NCI-H2107 treated with DMSO at 0.1 percent for 48 hours (cell line): Measurements from ENCODE around the gene LAMC1.
"Not testable (repeated sequence)": the region's sequence is repeated elsewhere in the genome, so short reads cannot be mapped to it uniquely, and the experiment has no call there.

Source experiments
- DNase-seq: peaks from one replicate; lab custom pipeline; 2025; ENCODE audit not compliant: unreplicated experiment; lab: John Stamatoyannopoulos, UW

The LAMC1 gene

GRCh38 chr1:183040547-183040971 is 17.3 kb downstream of the LAMC1 start:
- peak; percentile 51 for DNase-seq

- no peak for DNase-seq
Observed at GRCh38 chr1:183043254-183043653, 20.0 kb downstream of the LAMC1 start.

DNA sequence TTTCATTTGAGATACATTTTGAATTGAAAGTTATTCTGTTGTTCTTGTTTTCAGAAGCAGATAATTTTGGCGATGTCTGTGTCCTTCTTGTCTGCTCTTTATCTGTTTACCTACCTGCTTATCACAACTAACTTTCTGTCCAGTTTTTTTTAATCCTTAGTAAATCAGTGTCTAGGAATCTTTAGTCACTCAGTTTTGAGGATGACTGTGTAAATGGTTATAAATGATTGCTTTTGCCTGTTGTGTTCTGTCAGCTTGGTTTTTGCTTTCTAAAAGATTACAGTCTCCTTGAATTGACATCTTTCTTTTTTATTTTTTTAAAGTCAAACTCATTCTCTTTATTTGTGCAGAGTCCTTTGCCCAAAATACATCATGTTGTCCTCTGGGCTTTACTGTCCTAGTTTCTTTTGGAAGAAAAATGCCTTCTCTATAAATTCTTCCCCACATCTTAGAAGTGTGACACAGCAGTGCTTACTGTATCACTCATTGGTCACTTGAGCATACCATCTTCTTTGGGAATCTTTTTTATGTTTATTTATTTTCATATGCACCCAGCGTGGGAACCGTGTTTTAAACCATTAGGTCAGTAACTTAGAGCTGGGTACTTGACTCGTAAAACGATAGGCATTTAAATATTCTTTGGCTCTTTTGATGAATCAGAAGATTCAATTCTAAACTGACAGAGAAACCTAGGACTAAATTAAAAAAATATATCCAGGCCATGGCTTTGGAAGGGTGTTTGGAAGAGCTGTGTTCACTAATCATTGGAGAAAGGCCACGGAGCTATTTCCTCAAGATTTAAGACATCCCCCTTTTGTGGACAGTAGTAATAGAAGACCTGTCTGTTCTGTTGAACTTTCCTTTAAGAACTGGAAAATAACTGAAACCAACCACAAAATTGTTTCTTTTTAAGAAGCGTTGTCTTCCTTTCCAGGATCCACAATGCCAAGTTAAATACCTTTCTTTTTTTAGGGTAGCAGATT is 20.9 kb downstream of the LAMC1 start:
- no peak for DNase-seq

DNA sequence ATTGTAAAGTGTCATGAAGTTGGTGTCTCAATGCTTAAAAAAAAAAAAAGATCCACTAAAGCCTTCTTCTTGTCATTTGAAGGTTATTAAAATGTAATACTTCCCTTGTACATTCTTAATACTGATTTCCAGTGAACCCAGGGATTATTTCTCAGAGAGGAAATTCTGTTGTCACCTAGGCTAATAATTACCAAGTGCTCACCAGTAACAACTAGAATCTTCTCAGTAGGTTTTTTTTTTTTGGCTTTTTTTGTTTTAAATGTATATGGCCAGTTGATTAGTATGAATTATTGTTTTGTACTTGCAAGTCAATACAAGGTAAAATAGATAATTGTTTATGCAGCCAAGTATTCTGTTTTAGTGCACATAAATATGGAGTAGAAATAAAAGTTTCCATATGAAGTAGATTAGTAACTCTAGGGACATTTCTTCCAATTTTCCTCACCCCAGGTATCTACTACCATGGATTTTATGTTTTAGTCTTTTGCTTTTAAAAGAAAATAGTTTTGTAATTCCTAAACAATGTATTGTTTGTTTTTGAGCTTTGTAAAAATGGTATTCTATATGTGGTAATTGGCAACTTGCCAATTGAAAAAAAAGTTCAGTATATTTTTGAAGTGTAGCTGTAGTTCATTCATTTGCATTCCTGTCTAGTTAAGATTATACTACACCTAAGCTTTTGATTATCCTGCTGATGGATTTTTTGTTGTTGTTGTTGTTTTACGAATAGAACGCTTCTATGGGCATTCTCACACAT is 21.9 kb downstream of the LAMC1 start:
- DNase-seq, result no peak

DNA sequence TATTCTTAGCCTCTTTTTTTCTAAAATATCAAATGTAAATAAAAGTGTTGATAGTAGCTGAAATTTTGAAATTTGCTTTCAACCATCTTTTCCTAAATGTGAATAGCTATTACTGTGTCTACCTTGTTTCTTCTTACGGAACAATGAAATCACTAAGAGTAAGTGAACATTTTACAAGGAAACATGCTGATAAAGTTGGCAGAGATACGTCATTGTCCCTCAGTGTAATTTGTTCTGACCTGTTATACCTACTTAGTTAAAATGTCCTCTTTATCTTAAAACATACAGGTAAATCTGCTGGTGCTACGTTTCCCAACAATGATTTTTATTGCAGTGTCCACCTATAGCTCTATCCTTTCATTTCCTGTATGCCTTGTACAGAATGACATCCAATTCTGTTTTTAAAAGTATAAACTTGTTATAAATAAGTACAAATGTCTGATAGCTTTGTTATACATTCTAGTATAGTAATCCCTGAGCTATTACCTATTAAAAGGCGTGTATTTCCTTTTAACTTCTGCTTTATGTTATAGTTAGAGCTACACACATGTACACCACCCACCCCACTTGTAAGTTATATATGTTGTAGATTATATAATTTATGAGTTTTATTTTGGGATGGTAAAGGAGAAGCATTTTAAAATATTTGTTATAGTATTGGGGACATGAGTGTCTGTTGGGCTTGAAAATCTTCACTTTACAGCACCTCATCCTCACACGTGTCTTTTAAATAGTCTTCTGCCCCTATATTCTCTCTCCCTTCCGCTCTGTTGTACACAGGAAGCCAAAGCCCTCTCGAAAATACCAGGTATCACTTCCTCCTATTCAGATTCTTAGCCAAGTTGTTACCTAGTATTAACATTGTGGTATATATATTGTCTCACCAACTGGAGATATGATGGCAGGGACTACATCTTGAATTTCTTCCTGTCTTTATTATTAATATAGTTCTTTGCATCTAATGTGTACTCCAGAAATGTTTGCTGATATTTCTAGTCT is 25.2 kb downstream of the LAMC1 start:
- DNase-seq, result no peak

- no peak for DNase-seq
Observed at GRCh38 chr1:183051546-183051945, 28.3 kb downstream of the LAMC1 start.

- no peak for DNase-seq
Observed at GRCh38 chr1:183052861-183053260, 29.6 kb downstream of the LAMC1 start.

DNA sequence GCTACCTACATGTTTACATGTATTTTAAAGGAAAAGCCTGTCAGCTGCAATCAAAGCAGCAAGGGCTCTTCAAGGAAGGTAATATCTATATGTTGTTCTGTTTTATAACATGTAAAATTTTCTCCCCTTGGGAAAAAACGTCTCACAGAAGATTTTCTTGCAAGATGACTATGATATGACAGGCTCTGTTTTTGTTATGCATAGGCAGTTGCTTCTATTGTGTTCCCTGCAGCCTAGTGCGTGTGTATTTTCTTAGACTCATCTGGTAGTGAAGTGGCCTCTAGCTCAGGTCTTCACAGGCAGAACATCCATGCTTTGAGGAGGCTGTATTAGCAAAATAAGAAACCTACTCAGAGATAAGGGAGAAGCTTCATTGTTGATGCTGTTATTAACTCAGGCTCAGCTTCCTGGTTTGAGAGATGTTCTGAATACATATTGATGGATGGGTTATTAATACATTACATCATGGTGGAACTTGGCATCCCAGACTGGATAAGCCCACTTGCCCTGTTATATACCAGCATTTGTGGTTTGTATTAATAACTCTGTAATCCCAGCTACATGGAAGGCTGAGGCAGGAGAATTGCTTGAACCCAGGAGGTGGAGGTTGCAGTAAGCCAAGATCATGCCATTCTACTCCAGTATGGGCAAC is 35.8 kb downstream of the LAMC1 start:
- DNase-seq, result no peak

DNA sequence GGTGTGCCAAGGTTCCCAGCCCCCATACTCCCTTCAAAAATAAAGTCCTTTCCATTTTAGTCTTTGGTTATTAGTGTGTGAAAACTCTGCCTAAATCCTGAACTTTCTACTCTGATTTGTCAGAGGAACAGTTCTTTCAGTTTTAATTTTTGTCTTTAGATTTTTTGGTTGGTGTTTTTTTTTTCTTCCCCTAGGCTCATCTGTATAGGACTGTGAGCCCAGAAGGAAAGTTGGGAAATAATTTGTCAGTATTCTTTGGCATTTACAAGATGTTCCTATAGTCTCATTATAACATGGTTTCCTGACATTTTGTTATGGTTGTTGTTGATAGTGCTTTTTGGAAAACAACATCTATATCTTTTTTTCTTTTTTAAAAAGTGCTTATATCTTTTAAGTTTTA is 38.0 kb downstream of the LAMC1 start:
- DNase-seq, result no peak

DNA sequence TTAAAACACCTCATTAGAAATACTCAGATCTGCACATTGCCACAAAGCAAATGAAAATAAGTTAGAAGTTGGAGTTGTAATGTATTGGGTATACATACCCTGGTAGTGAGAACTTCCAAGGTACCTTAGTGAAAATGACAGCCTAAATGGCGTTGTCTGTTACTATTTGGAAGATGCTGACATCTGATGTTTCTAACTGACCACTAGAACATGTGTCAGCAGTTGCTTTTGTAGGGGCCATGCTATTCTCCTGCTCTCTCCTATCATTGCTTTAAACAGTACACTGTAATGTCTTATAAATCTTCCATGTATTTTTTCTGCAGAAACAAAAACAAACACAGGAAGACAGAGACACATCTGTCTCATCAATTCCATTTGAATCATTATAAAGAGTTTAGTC is 40.1 kb downstream of the LAMC1 start:
- DNase-seq, result no peak

DNA sequence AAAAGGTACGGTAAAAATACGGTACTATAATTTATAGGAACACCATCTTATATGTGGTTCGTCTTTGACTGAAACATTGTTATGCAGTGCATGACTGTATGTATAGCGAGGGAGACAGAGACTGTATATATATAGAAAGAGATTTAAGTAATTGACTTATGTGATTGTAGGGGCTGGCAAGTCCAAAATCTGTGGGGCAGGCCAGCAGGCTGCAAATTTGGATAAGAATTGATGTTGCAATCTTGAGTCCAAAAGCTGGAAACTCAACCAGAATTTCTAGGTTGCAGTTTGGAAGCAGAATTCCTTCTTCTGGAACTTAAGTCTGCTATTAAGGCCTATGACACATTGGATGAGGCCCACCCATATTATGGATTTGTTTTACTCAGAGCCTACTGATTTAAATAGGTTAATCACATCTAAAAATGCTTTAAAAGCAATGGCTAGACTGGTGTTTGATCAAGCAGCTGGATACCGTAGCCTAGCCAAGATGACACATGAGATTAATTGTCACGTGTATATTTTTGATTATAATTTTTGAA is 42.0 kb downstream of the LAMC1 start:
- no peak for DNase-seq

GRCh38 chr1:183066432-183066831 is 43.2 kb downstream of the LAMC1 start:
- DNase-seq, result not testable (repeated sequence)

DNA sequence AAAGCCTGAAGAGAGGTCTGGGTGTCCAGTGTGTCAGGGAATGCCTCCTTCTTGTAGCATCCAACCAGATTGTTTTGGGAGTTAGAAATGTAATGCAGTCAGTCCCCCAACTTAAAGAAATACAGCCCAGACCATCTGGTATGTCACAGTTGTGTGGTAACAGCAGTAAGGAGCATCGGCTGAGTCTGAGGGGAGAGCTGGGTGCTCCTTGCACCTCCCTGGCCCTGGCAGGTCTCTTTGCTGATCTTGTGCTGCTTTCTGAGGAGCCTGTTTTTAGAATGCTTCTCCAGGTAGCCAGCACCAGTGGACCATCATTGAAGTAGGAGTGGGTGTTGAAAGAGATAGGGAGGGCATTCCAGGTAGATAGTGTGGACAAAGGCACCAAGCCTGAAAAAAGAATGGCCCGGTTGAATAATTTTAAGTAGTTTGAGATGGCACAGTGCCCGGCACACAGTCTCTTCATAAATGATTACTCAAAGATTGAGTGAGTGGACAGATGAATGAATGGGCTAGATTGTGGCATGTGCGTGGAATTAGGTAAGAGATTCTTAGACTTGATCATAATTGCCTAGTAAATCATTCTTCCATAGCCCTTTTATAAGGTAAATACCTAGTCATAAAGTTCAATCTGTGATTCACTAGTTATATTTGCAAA is 46.5 kb downstream of the LAMC1 start:
- DNase-seq, result peak; percentile 52

DNA sequence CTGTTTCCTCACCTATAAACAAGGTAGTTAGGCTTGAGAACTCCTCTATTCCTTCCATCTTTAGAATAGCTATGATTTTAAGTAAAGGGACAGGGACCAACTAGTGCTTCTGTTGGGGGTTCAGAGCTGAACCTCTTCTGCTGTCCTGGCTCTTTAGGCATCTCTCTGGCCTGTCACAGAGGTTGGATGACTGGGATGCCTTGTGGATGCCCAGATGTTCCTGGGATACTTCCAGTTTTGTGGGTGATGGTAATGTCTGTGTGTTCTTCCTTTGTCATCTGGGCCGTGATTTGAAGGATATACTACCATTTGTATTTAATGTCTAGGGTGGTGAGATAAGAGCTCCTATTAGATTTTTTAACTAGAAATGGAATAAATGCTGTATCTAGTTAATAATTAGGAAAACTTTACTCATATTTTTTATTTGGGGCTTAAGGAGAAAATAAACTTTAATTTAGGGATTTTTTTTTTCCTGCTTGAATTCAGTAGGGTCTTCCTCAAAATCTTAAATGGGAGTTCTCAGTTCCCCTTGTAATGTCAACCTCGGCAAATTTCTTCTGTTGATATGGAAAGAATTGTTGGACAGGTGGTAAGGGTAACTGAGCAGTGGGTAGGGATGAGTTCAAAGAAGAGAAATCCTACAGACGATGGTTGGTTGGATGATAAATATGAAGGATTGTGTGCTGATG is 47.2 kb downstream of the LAMC1 start:
- DNase-seq, result no peak

DNA sequence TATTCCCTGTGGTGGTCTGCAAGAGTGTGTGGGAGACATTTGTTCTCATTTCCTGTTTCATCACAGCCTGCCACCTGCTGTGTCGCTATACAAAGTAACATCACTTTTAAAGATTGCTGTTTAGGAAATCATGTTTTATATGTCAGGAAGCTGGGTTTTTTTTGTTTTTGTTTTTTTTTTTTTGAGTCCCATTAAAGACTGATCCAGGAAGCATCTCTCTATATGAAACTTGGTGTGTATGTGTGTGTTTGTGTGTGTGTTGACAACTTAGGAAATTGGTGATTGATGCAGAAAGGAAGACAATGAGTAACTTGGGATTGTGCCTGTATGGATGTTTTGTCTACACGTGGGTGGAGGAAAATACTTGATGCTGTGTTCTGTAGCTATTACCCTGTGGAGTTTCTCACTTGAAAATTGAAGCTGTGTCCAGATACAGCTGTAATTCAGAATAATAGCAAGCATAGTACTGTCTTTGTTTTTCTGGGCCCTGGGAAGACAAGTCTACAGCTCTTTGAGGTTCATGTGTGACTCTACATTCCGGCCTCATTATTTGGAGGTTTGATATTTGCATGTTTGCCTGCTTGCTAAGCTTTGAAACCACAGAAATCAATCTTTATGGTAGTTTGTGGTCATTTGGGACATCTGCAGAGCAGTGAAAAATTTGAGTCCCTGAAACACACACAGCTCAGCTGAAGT is 47.9 kb downstream of the LAMC1 start:
- DNase-seq, result peak; percentile 93

GRCh38 chr1:183072595-183072994 is 49.4 kb downstream of the LAMC1 start:
- not testable (repeated sequence) for DNase-seq

- no peak for DNase-seq
Observed at GRCh38 chr1:183073320-183073719, 50.1 kb downstream of the LAMC1 start.

DNA sequence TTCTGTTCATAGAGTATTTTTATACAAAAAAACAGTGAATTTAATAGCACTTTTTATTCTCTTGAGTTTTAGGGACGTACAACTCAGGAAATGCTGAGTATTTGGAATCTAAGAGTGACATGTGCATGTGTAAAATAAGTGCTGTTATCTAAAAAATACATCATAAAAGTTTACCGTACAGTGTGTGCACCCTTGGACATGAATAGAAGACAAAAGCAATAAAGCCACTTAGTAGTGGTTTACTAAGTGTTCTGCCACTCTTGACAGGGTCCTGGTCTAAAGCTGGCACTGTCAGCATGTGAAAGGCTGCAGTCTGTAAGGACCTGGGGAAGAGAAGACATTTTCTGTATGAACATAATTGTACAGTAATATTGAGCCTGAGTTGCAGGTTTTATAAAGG is 51.0 kb downstream of the LAMC1 start:
- no peak for DNase-seq
